Measurements from ENCODE around the gene ZCCHC14.

The ZCCHC14 gene

GRCh38 chr16:87376660-87377059, 116.2 kb downstream of the ZCCHC14 start:
- no peak for DNase-seq (ENCODE audit: low read depth)
- TF ChIP-seq CTCF (conservative IDR thresholded peaks at IDR 0.05; ENCODE audit: low read depth, low read length): no peak
- H3K4me3 ChIP-seq (ENCODE audit: low read length): no peak overlapping the region

- no peak for DNase-seq (ENCODE audit: low read depth)
- TF ChIP-seq CTCF (conservative IDR thresholded peaks at IDR 0.05; ENCODE audit: low read depth, low read length): no peak
- H3K4me3 ChIP-seq (ENCODE audit: low read length): no peak overlapping the region
Observed at GRCh38 chr16:87375426-87376135, 117.2 kb downstream of the ZCCHC14 start.

GRCh38 chr16:87374313-87374712, 118.5 kb downstream of the ZCCHC14 start:
- no peak overlapping the region for H3K4me3 ChIP-seq (ENCODE audit: low read length)
- no peak for DNase-seq (ENCODE audit: low read depth)
- TF ChIP-seq CTCF (conservative IDR thresholded peaks at IDR 0.05; ENCODE audit: low read depth, low read length): no peak

GRCh38 chr16:87372305-87372704, 120.5 kb downstream of the ZCCHC14 start:
- DNase-seq (ENCODE audit: low read depth): no peak
- H3K4me3 ChIP-seq (ENCODE audit: low read length): no peak overlapping the region
- no peak for TF ChIP-seq CTCF (conservative IDR thresholded peaks at IDR 0.05; ENCODE audit: low read depth, low read length)

- DNase-seq (ENCODE audit: low read depth): no peak
- no peak for TF ChIP-seq CTCF (conservative IDR thresholded peaks at IDR 0.05; ENCODE audit: low read depth, low read length)
- H3K4me3 ChIP-seq (ENCODE audit: low read length): no peak overlapping the region
Observed at GRCh38 chr16:87371261-87371866, 121.5 kb downstream of the ZCCHC14 start.

GRCh38 chr16:87369796-87370719, 122.8 kb downstream of the ZCCHC14 start:
- no peak for TF ChIP-seq CTCF (conservative IDR thresholded peaks at IDR 0.05; ENCODE audit: low read depth, low read length)
- H3K4me3 ChIP-seq (ENCODE audit: low read length): no peak overlapping the region
- DNase-seq (ENCODE audit: low read depth): no peak

All from retinal pigment epithelial cell (primary cell).